ENCODE measurements around the gene CSF3R.

CSF3R gene

DNA sequence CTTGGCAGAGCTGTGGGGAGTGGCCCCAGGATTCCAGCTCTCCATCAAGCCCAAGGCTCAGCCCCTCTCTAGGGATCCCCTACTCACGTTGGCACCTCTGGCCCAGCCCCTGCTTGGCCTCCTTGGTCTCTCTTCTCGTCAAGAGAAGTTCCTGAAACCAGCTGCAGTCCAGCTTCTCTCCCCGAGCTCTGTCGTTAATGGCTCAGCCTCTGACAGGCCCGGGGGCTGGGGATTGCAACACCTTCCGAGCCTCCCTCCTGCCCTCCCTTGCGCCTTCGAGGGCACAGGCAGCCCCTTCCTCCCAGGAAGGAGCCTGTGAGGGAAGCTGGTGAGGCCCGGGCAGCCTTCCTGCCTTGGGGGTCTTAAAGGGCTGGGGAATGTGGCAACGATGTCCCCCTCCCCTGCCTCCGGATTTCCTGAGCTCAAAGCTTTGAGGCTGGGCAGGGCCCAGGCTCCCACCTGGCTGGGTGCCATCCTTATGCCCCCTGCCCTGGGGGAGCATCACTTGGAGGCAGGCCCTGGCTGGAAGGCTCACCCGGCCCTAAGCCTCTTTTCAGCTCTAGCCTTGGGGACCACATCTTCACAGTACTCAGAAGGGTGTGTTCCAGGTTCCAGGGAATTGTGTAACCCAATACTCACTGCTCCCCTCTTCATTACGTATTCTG lies at the start of gene CSF3R:
Gene CSF3R (minus strand): TSS at position 190 of the 665 bp plus-strand sequence. CDS start 3,417 bp downstream, outside the sequence.
- no peak for DNase-seq (ENCODE audit: low spot score)

DNA sequence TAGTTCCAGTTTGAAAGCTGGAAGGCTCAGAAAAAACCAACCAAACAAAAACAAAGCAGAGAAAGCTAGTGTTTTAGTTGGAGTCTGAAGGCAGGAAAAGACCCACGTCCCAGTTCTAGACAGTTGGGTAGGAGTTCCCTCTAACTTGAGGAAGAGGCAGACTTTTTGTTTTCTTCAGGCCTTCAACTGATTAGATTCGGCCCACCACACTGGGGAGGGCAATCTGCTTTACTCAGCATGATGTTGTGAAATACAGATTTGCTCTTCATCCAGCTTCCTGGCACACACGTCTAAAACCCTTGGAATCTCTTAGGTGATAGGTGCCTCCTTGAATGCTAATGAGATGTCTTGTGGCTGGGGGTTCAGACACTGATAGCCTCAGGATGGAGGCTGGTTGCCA lies 49.1 kb upstream of the CSF3R start:
- no peak for DNase-seq (ENCODE audit: low spot score)

DNA sequence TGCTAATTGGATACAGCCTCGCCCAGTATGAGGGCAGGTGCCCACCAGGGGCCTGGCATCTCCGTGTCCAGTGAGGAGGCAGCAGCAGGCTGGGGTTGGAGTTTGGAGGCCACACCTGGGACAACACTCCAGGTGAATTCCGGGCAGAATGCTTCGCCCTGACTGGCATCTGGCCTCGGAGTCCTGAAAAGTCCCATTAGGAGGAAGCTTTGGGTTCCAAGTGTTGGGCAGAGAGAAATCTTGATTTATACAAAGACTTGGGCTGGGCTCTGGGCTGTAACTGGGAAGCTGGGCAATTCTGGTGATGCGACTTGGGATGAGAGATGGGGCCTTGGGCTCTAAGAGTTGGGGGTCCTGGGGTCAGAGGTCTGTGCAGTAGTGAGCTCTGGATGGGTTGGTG lies 48.1 kb upstream of the CSF3R start:
- no peak for DNase-seq (ENCODE audit: low spot score)

DNA sequence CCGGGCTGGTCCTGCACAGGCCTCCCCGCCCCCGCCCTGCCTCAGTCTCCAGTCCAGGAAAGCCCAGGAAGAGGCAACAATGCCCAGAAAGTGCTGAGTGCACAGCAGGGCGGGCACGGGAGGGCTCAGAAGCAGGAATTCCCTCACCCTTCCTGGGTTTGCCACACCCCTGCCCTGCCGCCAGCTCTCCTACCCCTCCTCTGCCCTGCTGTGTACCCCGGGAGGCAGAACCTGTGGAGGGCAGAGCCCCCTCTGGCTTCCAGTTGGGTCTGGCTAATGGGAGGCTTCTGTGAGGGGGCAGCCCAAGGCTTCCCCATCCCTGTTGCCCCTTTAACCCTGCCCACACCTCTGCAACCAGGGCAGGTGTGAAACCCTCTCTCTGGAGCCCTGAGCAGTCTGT lies 47.5 kb upstream of the CSF3R start:
- no peak for DNase-seq (ENCODE audit: low spot score)

DNA sequence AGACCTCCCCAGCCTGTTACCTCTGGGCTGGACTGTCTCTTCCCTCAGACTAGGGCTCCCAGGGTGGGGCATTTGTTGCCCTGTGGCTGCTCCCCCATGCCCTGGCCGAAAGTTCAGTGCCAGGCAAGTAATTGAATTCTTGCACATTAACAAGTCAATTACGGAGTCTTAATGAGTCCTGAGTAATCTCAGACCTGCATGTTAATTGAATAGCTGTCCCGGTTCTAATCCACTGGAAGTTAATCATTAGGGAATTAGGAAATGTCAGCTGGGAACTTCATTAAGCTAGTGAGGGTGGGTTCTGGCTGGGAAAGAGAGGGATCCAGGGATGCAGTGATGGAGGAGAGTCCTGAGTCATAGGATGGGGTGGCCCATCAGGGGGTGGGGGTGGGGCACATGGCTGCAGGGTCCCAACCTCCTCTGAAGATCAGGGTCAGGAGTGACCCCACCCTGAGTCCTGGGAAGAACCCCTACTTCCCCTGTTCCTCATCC lies 47.1 kb upstream of the CSF3R start:
- no peak for DNase-seq (ENCODE audit: low spot score)

DNA sequence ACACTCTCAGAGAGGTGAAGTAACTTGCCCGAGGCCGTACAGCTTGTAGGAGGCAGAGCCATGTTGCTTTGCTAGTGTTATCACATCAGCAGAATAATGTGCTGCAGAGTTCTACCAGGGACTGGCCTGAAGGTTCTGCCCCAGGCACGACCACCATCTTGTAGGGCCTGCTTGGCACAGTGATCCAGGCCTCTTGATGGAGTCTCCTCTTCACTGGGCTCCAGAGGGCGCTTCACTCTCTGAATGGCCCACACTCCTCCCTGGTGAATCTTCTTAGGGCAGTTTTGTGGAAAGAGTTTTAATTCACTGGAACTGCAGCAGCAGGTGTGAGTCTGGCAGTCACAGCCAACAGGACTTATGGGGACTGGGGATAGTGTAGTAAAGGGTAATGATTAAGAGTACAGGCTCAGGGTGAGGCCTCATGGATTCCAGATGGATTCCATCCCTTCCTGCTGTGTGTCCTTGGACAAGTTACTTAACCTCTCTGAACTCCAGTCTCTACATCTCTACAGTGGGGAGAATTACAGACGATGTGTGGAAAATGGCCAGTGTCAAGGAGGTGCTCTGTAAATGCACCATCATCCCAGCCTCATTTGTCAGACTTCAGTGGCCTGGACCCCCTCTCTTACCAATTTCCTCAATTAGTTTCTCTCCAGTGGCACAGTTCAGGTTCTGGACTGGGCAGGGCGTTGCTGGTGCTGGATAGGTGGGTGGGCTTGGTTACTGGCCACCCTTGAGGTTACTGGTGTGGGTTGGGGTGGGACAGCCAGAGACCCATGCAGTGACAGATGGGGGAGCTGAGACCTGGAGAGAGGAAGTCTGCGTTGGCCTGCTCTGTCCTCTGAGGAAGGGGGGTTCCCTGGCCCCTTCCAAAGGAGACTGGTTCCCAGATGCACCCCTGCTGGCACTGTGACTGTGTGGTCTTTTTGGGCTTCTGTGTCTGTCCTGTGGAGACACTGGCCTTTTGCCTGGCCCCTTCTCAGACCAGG lies 45.9 kb upstream of the CSF3R start:
- DNase-seq (ENCODE audit: low spot score): peak; percentile 7

DNA sequence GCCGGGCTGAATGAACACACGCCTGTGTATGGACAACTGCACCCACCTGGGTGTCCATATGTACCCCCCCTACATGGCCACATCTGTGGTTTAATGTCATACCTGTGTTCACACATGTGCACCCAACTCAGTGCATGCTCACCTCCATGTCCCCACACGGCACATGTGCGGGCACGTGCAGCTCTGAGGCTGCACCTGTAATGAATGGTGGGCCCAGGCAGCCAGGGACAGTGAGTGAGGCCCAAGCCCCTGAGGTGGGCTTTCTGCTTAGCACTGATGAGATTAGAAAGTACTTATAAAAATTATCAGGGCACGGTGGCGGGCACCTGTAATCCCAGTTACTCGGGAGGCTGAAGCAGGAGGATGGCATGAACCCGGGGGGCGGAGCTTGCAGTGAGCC lies 42.5 kb upstream of the CSF3R start:
- no peak for DNase-seq (ENCODE audit: low spot score)

DNA sequence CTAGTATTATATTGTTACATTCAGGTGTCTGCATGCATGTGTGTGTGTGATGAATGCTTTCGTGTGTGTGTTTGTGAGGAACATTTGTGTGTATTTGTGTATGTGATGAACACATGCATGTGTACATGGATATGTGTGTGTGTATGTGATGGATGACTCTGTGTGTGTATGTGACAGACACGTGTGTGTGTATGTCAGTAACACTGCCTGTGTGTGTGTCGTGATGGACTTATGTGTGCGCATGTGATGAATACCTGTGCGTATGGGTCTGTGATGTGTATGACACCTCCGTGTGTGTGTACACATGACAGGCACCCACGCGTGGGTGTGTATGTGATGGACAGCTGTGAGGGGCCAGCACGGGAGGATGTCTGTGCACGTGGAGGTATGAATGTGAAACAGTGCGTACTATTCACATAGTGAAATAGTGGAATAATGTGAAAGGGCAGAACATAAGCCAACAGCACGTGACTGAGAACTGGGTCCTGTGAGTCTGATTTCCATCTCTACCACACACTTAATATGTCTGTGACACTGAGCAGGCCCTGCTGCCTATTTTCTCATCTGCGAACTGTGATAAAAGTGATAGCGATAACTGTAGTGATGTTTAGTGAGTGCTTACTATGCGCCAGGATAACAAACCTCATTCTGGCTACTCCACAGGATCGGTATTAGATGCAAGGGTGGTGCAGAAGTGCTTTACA lies 41.8 kb upstream of the CSF3R start:
- DNase-seq (ENCODE audit: low spot score): no peak

DNA sequence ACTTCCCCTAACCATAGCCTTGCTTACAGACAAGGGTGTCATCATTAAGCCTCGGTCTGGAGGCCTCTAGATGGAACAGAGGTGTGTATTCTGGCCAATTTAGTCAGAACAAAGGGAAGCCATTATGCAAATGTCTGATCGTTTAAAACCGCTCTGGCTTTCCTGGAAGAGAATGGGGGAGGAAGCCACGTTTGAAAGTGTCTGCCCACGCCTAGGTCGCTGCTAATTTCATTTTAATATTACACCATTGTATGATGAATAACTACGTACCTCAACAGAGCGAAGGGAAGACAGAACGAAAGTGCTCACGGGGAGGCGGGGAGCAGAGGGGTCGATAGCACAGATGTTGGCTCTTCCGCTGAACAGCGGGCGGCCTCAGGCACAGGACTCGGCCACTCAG lies 41.1 kb upstream of the CSF3R start:
- DNase-seq (ENCODE audit: low spot score): no peak

DNA sequence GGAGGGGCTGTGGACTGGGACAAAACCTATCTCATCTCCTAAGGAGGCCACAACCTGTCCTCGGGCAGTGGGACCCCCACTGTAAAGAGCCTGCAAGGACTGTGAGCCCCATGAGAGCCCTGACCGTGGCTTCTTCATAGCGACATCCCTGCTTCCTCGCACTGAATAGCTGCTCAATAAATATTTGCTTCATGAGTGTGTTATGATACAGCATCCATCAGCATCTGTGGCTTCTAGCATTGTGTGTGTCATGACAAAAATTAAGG lies 40.5 kb upstream of the CSF3R start:
- DNase-seq (ENCODE audit: low spot score): no peak

DNA sequence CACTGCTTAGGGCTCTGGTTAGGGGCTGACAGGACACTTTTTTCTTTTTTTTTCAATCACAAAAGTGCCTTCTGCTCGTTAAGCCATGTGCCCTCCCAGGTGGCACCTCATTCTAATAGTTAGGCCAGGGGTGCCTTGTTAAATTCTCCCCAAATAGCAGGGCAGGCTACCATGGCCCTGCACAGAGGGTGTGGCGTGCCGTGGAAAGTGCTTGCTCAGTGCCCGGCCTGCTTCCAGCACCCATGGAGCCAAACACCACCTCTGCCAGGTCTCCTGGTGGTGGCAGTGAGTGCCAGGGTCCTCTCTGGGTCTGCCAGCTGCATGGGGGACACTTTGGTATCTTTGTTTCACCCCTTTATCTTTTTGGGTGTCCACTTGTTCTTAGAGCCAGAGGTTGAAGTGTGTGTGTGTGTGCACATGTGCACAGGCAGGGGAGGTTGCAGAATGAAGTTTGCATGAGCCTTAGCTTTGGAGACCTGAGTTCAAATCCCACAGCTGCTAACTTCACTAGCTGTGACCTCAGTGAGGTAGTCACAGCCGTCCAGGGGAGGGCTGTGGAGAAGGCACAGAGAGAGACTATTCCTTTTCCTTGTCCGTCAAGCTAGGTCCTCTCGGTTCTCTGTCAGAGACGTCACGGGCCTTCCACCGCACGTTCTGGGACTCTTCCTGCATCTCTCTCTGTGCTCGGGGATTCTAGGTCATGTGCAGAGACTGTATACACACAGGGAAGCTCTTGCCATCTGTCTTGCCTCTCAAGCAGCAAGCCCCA lies 39.9 kb upstream of the CSF3R start:
- no peak for DNase-seq (ENCODE audit: low spot score)

DNA sequence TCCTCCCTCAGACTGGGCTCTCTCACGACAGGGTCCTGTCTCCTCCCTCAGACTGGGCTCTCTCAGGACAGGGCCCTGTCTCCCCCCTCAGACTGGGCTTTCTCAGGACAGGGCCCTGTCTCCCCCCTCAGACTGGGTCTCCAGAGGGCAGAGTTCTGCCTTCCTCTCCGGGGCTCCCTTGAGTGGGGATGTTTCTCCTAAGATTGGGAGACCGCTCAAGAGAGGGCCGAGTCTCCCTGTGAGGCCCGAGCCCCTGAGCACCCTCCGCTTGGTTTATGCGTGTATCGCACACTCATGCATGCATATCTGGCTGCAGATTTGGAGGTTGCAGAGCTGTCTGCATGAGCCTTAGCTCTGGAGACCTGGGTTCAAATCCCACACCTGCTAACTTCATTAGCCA lies 39.3 kb upstream of the CSF3R start:
- no peak for DNase-seq (ENCODE audit: low spot score)

DNA sequence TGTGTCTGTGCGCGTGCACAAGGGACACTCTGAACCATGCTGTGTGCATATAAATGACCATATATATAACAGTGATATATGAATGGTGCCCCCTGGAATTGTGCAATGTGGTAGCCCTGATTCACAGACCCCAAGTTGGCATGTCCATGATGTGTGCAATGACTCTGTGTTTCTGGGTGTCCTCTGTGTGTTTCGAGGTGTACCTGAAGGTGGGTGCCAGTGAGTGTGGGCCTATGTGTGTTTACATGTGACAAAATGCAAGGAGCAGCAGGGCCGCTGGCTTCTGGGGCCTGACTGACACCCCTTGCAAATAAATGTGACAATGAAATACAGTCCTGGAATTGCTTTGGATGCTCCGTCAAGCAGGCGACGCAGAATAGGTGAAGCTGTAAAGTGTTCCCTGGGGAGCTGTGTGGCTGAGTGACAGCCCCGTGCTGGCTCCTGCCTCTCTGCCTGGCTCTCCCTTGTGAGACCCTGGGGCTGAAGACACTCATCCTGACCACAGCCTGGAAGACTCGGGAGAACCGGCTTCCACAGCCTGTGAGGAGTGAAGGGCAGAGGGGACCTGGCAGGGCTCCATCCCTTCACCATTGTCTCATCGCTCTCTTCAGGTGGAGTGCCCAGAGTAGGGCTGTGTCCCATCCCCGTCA lies 38.2 kb upstream of the CSF3R start:
- no peak for DNase-seq (ENCODE audit: low spot score)

DNA sequence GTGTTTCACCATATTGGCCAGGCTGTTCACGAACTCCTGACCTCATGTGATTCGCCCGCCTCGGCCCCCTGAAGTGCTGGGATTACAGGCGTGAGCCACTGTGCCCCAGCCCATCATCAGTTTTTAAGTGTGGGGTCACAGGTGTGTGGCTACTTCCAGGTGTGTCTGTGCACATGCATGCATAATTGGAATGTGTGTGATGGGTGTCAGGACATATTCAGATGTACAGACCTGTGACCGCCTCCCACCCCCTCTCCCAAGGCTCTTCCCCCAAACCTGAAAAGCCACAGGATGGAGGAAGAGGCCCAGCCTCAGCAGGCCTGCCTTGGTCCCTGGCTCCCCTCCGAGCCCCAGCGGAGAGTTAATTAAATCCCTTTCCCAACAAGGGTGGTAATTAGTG lies 37.3 kb upstream of the CSF3R start:
- no peak for DNase-seq (ENCODE audit: low spot score)

DNA sequence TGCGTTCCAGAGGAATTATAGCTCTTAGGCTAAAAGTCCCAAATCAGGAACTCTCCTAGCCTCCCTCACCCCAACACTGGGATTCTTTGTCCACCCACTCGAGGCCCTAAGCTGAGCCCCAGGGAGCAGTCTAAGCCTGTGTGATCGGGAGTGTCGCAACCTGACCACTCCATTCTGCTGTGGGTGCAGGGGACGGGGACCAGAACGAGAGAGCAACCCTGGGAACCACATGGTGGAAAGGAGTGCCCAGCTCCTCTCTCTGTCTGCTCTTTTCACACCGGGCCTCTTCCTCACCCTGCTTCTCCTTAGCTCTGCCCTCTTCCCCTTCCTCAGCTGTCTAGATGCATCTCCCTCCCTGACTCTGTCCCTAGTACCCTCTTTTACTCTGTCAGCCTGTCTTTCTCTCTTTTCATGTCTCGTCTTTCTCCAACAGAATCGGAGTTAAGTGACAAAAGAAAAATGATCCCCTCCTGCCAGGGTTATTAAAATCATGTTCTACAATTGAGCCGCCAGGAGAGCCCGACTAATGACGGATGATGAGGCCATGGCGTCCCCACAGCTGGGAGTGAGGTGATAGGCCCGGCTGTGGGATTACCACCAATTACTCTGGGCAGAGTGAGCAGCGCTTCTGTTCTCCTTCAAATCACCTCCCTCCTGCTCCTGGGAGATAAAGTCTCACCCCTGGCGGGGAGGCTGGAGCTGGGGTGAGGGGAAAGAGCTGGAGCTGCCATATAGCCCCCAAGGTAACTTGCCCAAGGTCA lies 34.5 kb upstream of the CSF3R start:
- no peak for DNase-seq (ENCODE audit: low spot score)

DNA sequence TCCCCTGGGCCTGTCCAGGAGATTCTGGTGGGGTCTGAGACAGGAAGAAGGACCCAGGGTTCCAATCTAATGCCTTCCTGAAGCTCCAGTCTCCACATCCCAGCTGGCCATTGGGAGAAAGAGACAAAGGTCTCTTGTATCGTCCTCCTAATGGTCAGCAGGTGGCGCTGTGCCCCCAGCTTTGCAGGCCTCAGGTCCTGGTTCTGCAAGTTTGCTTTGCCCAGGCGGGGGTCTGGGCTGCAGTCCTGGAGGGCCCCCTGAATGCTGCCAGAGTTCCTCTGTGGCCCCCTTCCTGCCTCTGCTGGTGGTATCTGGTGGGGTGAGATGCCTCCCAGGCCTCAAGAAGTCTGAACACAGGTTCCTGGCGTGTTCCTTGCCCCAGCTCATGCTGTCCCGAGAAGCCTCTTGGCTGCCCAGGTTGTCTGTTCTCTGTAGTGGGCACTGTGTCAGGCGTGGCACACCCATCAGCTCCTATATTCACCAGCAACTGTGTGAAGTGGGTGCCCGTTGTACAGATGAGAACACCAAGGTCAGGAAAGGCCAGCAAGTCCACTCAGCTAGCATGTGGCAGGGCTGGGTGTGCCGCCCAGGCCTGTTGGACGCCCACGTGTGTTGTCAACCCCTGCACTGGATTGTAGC lies 33.8 kb upstream of the CSF3R start:
- peak; percentile 51 for DNase-seq (ENCODE audit: low spot score)

DNA sequence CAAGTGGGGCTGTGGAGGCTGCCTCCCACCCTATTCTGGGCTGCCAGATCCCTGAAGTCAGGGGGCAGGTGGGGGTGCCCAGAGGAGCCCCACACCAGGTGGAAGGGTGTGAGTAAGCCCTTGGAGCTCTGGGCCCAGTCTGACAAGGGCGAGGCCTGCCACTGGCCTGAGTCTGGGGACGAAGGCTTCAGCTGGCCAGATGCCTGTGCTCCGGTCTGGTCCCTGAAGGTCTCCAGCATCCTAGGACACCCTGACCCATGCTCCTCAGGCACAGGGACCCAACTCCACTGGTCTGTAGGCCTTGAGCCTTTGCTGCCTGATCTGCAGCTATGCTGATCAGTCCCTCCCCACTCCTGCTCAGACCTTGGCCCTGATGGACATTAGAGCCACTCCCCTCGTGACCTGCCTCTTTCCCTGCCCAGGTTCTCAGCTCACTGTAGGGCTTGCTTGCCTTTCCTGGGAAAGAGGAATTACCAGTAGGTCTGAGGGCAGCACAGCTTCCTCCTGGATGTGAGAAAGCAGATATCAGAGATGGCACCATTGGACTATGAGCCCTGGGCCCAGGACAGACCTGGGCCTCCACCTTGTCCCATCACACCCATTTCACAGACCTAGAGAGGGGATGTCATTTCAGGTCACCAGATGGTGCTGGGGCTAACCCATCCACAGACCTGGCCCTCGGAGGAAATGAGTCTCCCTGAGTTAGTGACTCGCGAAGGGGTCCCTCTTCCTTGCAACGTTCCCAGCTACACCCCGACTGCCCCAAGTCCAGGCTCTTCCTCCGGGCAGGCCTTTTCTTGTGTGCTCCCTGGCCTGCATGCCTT lies 32.8 kb upstream of the CSF3R start:
- no peak for DNase-seq (ENCODE audit: low spot score)

DNA sequence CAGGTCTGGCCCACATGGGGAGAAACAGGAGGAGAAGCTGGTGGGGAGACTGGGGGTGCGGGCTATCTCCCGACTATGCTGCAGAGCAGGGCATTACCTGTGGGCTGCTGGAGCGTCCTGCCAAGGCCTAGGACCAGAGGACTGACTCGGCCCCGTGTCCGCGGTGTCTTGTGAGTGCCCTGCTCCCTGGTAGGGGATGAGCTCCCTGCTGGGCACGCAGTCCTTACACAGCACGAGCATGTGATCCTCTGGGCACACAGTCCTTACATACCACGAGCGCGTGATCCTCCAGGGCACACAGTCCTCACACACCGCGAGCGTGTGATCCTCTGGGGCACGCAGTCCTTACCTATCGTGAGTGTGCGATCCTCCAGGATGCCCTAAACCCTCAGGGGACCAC lies 31.8 kb upstream of the CSF3R start:
- no peak for DNase-seq (ENCODE audit: low spot score)

DNA sequence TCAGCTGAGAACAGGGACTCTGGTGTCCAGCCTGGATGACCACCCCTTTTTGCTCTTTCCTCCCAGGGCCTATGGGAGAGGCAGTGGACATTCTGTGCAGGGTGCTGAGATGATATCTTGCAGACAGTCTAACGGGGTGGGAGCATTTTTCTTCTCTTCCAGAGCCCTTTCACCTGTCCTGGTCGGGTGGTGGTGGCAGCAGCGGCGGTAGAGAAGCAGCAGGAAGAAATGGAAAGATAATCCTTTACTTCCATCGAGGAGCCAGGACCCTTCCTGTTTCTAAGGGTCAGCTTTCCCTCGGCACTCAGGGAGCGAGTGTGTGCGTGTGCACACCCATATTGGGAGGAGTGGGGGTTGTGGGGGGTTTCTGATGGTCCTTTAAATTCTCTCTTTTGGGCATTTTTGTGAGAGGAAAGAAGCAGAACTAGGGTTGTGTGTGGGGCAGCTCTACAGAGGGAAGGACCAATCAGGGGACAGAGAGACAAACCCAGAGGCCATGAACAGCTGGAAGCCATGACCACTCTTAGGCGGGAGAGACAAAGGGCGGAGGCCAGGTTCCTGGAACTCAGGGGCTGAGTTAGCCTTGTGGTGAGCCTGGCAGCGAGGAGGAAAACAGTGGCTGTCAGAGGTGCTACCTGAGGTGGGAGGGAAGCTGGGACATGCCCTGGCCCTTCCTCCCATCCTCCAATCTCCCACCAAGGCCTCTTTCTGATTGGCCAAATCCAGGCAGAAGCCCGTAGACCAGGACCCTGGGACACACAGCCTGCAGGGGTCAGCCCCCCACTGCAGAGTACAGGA lies 31.2 kb upstream of the CSF3R start:
- DNase-seq (ENCODE audit: low spot score): no peak

Data from SW480 (cell line).